Fibroblast of skin of right biceps (primary cell): Measurements from ENCODE around the gene DAP3.
A peak's percentile ranks its signal among the peaks of the same experiment; 100 is the strongest.
"Not testable (repeated sequence)": the region's sequence is repeated elsewhere in the genome, so short reads cannot be mapped to it uniquely, and the experiment has no call there.

ENCODE experiments used
- DNase-seq: peaks from one replicate; pipeline ENCODE4 v3.0.0-alpha.2; 2013

The DAP3 gene

DNA sequence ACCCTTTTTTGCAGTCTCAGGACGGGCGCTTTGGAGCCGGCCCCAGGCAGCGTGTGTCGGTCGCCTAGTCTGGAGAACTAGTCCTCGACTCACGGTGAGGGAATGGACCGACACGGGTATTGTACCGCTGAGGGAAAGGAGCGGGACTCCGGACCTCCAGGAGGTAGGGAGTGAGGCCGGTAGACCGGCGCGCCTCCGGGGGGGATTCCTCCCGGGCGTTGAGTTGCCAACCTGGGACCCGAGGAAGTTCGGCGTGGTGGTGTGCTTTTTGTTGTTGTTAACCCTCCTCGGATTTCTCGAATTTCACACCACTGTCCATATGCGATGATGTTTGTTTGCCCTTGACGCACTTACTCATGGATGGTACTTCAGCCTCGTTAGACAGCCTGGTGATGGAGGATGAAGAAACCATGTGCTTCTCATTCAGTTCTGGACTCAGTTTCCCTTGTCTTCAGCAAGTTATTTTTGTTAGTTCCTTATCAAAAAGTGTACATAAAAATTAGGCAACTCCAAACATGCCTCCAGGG, at the start of gene DAP3:
Gene DAP3, plus strand, starts transcription at position 11 of the 527 bp plus-strand sequence. CDS start 20,689 bp downstream, outside the sequence.
- DNase-seq = not testable (repeated sequence)

DNA sequence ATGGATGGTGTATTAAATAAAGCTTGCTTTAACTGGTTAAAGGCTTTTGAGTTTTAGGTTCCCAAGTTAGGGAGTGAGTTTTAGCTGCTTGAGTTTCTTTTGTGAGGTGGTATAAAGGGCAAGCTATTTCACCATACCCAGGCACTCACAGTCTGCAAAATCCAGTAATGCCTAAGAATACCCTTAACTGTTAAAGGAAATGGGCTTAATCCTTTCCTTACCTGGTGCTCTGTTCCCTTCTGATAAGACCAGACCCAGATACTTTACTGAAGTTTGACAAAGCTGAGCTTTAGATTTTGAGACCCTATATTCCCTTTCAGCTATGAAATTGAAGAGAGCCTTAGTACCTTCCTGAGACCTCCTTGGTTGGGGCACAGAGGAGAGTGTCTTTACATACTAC, 48.5 kb upstream of the DAP3 start:
- no peak for DNase-seq

DNA sequence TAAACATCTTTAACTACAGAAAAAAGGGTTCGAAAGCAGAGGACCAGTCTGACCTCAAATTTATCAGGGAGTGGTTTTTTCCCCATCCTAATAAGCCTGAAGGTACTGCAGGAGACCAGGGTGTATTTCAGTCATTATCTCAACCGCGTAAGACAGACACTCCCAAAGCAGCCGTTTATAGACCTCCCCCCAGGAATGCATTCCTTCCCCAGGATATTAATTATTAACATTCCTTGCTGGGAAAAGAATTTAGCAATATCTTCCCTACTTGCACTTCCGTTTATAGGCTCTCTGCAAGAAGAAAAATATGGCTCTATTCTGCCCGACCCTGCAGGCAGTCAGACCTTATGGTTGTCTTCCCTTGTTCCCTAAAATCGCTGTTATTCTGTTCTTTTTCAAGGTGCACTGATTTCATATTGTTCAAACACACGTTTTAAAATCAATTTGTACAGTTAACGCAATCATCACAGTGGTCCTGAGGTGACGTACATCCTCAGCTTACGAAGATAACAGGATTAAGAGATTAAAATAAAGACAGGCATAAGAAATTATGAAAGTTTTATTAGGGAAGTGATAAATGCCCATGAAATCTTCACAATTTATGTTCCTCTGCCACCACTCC, 46.2 kb upstream of the DAP3 start:
- DNase-seq = peak; percentile 22

DNA sequence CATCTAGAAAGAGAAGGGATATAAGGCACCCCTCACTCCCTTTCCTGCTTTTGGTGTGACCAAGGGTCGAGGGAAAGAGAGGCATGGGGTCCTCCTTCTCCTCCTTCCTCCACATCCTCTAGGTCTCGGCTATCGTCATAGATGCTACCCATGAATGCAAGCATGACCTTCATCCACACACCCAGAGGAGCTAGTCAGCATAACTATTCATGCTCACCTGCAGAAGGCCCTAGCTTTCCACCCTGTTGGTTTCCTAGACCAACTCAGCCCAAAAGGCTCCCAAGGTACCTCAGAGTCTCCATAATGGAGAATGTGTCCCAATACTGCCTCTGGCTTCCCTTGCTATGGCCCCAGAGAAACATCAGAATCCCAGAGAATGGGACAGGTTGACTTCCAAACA, 45.7 kb upstream of the DAP3 start:
- DNase-seq = no peak

DNA sequence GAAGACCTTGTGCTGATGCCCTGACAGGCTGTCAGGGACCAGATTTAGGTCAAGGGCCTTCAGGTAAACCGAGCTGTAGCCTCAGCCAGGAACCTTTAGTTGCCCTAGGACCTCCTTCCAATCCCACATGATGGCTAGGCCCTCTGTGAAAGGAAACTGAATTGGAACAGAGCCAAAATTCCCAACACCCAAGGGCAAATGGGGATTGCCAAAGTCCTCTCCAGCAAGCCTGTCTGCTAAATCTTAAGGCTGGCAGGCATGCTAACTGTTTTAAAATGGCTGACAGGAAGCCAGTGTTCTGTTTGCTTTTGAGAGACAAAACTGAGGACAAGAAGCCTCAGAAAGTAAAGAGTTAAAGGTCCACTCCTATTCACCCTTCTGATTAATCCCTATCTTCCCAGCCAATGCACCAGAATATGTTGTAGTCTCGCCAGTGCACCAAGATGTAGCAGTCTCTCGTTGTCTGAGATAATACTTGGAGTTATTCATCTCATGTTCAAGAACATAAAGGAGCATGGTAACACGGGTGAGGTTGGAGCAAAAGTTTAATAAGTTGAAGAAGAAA, 43.8 kb upstream of the DAP3 start:
- DNase-seq = no peak

DNA sequence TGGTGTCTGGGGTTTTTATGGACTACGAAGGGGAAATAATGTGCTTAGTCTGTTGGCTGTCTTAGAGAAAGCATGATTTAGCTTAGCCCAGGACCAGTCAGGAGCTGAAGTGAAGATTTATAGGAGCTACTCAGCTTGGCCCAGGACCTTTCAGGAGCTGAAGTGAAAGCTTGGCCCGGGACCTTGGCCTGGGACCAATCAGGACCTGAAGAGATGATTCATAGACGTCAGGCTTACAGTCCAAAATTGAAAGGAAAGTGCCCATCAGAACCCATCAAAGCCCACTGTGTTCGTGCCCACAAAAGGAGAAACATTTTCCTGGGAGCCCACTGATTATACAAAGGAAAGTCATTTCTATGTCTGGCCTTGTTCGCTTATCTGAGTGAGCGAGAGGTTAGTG, 43.2 kb upstream of the DAP3 start:
- no peak for DNase-seq

DNA sequence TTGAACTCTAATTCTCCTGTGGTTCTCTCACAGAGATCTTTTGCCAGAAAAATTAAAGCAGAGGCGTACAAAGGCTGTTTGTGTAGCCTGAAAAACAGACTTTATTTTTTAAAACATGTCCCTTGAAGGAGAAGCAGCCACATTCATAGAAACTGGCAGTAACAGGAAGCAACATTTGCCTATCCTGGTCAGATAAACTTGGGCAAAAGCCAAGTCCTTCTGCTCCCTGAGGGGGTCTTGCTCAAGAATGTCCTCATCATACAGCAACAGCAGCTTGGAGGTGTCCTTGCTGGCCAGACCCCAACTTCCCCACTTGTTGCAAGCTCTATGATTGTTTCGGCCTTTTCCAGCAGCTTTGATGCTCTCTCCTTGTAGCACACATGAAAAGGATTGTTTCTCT, 42.6 kb upstream of the DAP3 start:
- DNase-seq = peak; percentile 28

DNA sequence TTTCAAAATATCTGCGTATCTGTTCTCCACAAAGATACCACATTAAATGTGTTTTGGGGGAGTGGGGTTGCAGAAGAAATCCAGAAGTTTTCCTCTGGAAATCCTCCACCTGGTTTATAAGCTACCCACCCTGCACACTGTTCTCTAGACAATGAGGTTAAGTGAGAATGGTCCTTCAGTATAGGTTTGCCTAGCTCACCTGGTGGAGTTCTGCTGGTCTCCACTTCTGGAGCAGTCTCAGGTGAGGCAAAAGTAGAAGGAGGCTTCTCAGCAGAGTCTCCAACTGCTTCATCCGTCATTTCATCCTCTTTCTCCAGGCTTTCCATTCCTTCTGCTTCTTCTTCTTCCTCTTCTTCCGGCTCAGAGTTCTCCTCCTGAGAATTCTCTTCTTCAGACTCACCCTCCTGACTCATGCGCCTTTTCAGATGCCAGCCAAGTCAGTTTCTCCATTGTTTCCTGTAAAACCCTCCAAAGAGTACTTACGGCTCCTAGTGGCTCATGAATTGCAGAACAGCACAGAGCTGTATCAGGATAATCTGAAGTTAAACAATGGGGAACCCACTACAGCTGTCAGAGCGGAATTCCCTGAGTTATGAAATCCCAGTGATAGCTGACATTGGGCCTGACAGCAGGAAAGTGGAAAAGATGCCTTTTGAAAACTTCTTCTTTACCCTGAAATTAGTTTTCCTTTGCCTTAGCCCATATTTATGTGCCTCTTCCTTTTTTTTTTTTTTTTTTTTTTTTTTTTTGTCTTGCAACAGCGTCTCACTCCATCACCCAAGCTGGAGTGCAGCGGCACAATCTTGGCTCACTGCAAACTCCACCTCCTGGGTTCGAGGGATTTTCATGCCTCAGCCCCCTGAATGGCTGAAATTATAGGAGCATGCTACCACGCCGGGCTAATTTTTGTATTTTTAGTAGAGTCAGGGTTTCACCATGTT, 40.4 kb upstream of the DAP3 start:
- DNase-seq = peak; percentile 89

DNA sequence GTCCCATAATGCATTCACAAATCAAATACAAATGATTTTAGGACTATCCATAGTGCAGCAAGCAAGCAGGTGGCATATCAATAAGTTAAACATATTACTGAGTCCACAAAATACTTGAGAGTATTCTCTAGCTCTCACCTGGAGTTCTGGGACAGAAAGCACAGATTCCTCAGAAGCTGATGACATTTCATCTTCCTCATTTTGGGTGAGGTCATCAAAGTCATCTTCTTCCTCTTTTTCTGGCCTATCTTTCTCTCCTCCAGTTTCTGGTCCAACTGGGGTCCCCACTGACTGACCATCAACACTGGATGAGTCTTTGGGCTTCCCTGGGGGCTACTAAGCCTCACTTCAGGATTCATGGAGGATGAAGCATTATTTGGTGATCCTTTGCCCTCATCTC, 39.2 kb upstream of the DAP3 start:
- no peak for DNase-seq

DNA sequence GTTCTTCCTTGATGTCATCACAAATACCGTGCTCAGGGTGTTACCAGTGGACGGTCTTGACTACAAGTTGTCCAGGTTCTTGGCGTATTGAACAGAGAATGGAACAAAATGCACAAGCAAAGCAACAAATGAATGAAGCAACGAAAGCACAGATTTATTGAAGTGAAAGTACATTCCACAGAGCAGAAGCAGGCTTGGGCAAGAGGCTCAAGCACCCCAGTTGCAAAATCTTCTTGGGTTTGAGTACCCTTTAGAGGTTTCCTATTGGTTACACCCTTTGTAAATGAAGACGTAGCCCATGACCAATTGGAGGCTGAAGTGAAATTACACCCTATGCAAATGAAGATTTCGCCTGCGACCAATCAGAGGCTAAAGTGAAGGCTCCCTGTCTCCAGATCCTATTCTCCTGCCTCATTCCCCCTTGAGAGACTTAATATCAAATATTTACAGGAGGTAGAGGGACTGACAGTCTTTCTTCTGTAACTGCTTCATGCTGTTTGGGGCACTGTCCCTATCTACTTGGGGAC, 38.6 kb upstream of the DAP3 start:
- no peak for DNase-seq

DNA sequence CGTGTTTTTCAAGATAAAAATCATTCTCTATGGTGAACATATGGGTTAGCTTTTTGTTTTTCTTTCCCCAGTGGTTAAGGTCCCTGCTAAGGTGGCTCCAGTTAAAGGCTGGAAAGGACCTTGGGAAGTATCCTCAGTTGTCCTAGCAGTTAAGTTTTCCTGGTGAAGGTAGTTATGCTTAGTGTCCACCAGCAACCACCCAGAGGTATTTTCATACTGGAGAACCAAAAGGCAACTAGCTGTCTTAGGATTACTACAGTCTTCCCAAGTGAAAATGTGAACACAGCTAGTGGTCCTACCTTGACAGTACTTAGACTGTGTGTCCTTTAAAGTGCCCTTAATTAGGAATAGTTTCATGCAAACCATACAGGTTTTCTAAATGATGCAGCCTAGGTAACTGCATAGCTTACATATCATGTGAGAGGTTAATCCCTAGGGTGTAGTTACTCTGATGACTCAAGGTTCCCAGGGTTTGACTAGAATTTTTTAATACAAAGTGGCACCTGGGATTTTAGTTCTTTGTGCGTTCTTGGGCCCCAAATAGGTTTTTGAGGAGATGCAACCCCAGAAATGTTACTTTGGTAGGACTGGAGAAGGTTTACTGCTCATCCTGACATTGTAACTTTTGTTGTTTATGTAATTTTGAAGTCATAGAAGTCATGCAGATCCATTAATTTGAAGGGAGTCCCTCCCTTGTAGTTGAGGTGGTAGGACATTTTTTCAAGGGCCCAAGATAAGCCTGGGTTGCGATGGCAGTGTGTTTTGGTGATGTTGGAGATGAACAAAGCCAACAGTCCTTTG, 36.8 kb upstream of the DAP3 start:
- DNase-seq = peak; percentile 21

DNA sequence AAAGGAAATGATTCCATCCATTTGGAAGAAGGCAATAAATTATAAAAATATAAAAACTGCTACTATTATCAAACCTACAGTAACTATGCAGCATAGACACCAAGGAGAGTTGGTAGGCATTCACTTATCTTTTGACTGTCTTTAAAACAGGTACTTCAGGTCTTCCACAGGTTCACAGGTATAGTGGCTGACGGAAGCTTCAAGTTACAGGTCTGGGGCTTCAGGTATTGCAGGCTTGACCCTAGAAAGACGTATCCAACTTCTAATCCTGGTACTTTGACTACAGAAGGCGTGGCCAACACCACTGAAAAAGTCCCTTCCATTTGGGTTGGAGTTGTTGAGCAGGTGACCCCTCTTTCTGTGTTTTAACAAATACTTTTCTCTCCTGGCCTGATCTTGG, 35.9 kb upstream of the DAP3 start:
- no peak for DNase-seq

DNA sequence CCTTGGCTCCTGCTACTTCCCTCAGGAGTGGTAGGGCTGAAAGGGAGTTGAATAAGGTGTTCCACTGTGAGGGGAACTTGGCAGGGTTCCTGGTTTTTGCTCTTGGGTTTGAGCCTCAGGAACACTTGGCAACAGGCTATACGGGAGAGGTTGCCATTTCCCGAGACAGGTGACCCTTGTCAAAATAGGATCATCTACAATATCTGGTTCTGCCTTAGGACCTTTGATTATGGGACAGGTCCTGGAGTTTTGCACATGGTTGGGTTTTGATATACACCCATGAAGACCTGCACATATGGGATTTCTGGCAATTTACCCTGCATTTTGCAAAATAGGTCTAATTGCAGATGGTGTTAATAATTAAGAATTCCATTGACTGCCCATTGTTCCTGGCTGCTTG, 31.4 kb upstream of the DAP3 start:
- no peak for DNase-seq

DNA sequence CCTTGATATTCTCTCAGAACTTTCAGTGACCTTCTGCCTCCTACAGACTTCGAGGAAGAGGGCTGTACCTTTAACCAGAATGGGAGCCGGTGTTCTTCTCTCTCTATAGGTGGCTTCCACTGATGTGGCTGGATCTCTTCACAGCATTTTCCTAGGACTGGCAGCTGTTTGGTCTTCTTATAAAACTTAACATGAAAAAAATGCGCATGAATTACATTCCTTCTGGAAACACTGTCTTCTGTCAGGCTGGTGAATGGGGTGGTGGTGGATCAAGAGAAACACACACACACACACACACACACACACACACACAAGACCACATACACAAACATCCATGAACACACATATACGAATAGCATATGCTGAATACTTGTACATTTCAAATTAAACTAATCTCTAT, 27.7 kb upstream of the DAP3 start:
- not testable (repeated sequence) for DNase-seq

DNA sequence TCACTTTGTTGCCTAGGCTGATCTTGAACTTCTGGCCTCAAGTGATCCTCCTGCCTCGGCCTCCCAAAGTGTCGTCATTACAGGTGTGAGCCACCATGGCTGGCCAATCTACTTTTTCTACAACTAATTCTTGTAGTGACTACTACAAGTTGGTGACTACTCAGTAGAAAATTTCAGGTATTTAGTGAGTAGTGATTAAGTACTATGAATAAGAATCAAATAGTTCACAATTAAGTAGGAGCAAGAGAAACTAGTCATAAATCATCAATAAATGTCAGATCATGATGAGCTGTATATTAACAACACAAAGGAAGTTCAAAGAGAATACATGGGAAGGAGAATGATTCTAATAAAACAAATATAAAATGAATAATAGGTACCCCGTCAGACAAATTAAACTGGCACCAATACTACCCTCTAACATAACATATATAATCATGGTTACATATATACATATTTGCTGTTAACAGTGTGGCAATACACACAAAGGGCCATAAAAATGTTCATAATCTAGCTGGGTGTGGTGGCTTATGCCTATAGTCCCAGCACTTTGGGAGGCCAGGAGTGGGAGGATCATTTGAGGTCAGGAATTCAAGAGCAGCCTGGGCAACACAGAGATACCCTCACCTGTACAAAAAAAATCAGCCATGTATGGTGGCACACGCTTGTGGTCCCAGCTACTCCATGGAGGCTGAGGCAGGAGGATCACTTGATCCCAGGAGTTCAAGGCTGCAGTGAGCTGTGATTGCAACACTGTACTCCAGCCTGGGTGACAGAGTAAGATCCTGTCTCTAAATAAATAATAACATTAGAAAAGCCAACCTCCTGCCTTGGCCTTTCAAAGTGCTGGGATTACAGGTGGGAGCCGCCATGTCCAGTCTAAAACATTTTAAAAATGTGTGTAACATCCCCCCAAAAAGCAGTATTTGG, 19.4 kb upstream of the DAP3 start:
- DNase-seq = no peak

DNA sequence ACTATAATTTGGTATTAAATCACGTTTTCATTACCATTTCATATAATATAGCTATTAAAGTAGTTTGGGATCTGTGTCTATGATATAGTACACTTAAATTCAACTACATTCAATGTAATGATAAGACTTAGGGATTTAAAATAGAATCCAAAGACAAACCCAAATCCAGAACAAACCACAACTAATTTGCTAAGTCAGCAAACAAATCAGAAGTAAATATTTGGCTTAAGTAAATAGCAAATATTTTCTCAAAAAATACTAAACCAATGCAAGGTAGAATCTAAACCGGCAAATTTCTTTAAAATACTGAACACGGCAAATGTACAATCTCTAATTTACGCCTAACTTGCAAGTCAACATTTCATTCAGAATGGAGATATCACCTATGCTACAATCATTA, 17.1 kb upstream of the DAP3 start:
- DNase-seq = no peak

DNA sequence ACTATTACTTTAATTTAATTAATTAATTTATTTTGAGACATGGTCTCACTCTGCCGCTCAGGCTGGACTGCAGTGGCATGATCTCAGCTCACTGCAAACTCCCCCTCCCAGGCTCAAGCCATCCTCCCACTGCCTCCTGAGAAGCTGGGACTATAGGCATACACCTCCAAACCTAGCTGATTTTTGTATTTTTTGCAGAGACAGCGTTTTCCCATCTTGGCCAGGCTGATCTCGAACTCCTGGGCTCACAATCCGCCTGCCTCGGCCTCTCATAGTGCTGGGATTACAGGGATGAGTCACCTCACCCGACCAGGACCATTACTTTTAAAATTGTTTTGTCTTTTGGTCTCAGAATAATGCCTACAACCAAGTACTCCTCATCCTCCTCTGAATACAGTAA, 15.9 kb upstream of the DAP3 start:
- DNase-seq = no peak

DNA sequence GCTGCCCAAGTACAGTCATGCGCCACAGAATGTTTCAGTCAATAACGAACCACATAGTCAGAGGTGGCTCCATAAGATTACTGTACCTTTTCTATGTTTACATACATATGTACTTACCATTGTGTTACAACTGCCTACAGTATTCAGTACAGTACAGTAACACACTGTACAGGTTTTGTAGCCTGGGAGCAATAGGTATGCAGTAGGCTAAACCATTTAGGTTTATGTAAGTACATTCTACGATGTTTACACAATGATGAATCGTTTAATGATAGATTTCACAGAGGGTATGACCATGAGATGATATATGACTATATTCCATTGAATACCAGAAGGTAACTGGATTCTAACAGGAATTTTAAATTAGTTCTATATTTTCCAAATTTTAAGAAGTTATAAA, 10.9 kb upstream of the DAP3 start:
- no peak for DNase-seq

DNA sequence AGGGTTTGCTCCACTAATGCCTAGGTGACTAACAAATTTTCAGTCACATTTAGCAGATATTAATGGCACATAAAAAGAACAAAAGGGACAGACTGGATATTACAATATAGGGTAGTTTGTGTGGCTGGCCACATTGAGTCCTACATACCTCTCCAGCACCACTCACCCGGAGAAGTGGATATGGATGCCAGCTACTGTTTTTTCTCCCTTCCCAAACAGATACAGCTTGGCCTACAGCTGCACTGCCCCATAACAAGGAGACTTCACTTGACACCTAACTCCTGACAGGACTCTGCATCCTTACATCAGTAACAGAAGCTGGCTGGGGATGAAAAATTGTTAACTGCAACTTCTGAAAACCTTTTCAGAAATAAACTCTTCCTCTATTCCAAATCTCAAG, 9.9 kb upstream of the DAP3 start:
- not testable (repeated sequence) for DNase-seq

DNA sequence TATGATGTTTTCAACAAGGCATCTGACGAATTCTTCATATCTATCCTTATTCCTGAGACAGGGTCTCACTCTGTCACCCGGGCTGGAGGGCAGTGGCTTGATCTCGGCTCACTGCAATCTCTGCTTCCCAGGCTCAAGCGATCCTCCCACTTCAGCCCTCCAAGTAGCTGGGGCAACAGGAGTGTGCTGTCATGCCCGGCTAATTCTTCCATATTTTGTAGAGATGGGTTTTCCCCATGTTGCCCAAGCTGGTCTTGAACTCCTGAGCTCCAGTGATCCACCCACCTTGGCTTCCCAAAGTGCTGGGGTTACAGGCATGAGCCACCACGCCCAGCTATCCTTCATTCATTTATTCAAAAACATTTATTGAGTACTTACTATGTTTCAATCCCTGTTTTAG, 8.4 kb upstream of the DAP3 start:
- DNase-seq = no peak

DNA sequence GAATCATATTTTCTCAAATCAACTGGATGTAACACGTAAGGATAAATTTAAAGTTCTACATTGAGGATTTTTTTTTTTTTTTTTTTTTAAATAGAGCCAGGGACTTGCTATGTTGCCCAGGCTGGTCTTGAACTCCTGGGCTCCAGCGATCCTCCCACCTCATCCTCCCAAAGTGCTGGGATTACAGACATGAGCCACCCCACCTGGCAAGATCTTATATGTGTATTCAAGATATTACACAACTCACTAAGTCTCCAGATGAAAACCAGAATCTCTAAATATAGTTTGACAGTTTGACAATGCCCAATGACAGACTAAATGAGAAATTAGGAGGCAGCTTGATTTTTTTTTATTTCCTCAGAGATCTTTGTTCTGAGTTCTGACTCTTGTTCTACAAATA, 7.1 kb upstream of the DAP3 start:
- DNase-seq = no peak
